Epithelial cell of esophagus (primary cell): ENCODE data around the gene DUSP19.

Source experiments
- DNase-seq: peaks from one replicate; pipeline ENCODE4 v3.0.0; 2010; ENCODE audit warnings: low read depth
- H3K4me3 ChIP-seq: 2 replicates; pipeline ENCODE4 v1.5.1; 2011; ENCODE audit warnings: mild to moderate bottlenecking, low read length, control low read depth
- CTCF ChIP-seq: IDR thresholded peaks from 2 replicates; pipeline ENCODE4 v1.5.1; 2011; ENCODE audit warnings: low read depth, mild to moderate bottlenecking, low read length, control low read depth, inconsistent platforms; ENCODE audit not compliant: insufficient read depth; ENCODE audit errors: missing control alignments

The DUSP19 gene

GRCh38 chr2:183078464-183079138 is at the start of gene DUSP19:
TSS of gene DUSP19 (plus strand) at chr2:183078747. CDS start at chr2:183078934, 187 bp downstream.
- H3K4me3 ChIP-seq = peak within 1 kb of the TSS; percentile 85
- TF ChIP-seq CTCF = no peak
- DNase-seq = peak; percentile 97

GRCh38 chr2:183029219-183029618 is 49.3 kb upstream of the DUSP19 start:
- no peak for DNase-seq
- H3K4me3 ChIP-seq = no peak overlapping the region
- no peak for TF ChIP-seq CTCF

- TF ChIP-seq CTCF = no peak
- DNase-seq = peak; percentile 67
- H3K4me3 ChIP-seq = no peak overlapping the region
These were observed 46.4 kb upstream of the DUSP19 start for GRCh38 chr2:183031911-183032794.

GRCh38 chr2:183033951-183034350 is 44.6 kb upstream of the DUSP19 start:
- H3K4me3 ChIP-seq = no peak overlapping the region
- TF ChIP-seq CTCF = no peak
- no peak for DNase-seq

- TF ChIP-seq CTCF = no peak
- no peak overlapping the region for H3K4me3 ChIP-seq
- no peak for DNase-seq
These were observed 43.7 kb upstream of the DUSP19 start for GRCh38 chr2:183034806-183035205.

- peak; percentile 38 for DNase-seq
- peak overlapping the region; percentile 96 for H3K4me3 ChIP-seq
- TF ChIP-seq CTCF = no peak
These were observed 43.1 kb upstream of the DUSP19 start for GRCh38 chr2:183035298-183035953.
